Right lobe of liver (tissue), 6 donors: ENCODE data around the gene C1QTNF4. TPM values are rescaled to one million over a fixed set of nuclear protein-coding genes. Genes with fewer than 3 reads are reported as not detected.

ENCODE experiments used
- ATAC-seq, 4 donors: fragments of 200-7000 bp; cut with Tn5 transposase; one replicate each; pipeline ENCODE4 v1.9.1; 2020; ENCODE audit warnings: mild to moderate bottlenecking in 4 of 4, moderate library complexity in 4 of 4
- DNase-seq, 3 donors: peaks; one replicate each; pipeline ENCODE4 v3.0.0-alpha.2; 2020
- H3K27ac ChIP-seq, 3 donors: fragments of 200-600 bp; one replicate each; pipeline ENCODE4 v1.8.0; 2022
- H3K27me3 ChIP-seq, 2 donors: fragments of 200-600 bp; one replicate each; pipeline ENCODE4 v1.8.0; 2022
- H3K36me3 ChIP-seq, 4 donors: fragments of 200-600 bp; sonication (generic) in 1 of 4; one replicate each; pipeline versions ENCODE4 v1.5.1 to v1.8.0; 2017 to 2022; ENCODE audit warnings: control low read depth in 1 of 4
- H3K4me1 ChIP-seq, 4 donors: fragments of 200-600 bp; sonication (generic) in 1 of 4; one replicate each; pipeline versions ENCODE4 v1.5.1 to v1.8.0; 2017 to 2022; ENCODE audit warnings: control low read depth in 1 of 4
- H3K4me3 ChIP-seq, 3 donors: fragments of 200-600 bp; one replicate each; pipeline ENCODE4 v1.8.0; 2022
- H3K9me3 ChIP-seq, 4 donors: fragments of 200-600 bp; sonication (generic) in 1 of 4; one replicate each; pipeline versions ENCODE4 v1.5.1 to v1.8.0; 2017 to 2022; ENCODE audit warnings: control low read depth in 1 of 4
- CTCF ChIP-seq, 4 donors: fragments of 200-600 bp in 3 of 4; fragments of 450-650 bp in 1 of 4; IDR thresholded peaks; one replicate each; pipeline versions ENCODE4 v1.5.1 to v1.8.0; 2016 to 2022; ENCODE audit warnings: antibody characterized with exemption in 4 of 4, mild to moderate bottlenecking in 2 of 4
- POLR2A ChIP-seq: fragments of 450-650 bp; IDR thresholded peaks from one replicate; pipeline ENCODE4 v1.6.1; 2017; ENCODE audit warnings: antibody characterized with exemption, mild to moderate bottlenecking
- WGBS: methylation state at CpG from one replicate; pipeline ENCODE4 v1.1.6; 2018; ENCODE audit warnings: low coverage, low lambda C conversion rate; ENCODE audit not compliant: insufficient coverage; ENCODE audit errors: missing lambda C conversion rate; 5-methylcytosine and 5-hydroxymethylcytosine counted together
- intact Hi-C, 2 donors: fragments of 100-400 bp; cut with DNase I; formaldehyde crosslinking; loops; one replicate each; pipeline versions ENCODE4 v1.11.2 to v1.14.1; 2022
- small RNA-seq, 2 experiments: library from RNA; depleted of rRNA; stranded (forward); fragments of <200 nt; gene quantifications; one replicate each; pipeline ENCODE3, GENCODE V24; 2016
- total RNA-seq, 6 experiments: library from RNA; depleted of rRNA in 2 of 6; stranded (reverse); fragments of >200 nt in 2 of 6; fragmentation: NEBNext Ultra II Directional in 3 of 6; extraction: Animal tissue kit (Norgen Biotek cat#: 25700) in 3 of 6; gene quantifications; one replicate each; pipeline versions ENCODE4 v1.1.0 to v1.2.4, GENCODE V29; 2016 to 2023
- donor health status: DM: no; HTN: yes; CAD: no.
- donor health status: DM: no; HTN: no; CAD: no.
- donor health status: DM: no; HTN: no; CAD: no.
- donor health status: DM: no; HTN: yes; CAD: no.
- donor health status: DM: no; HTN: yes; CAD: no.

C1QTNF4 gene
- total RNA-seq, 6 experiments from 2014 or later: 0.21 to 0.44 (median 0.26) TPM; not detected in 3

- H3K9me3 ChIP-seq: no peaks in the 10 kb centered on the region
These were observed 53.1 kb downstream of the C1QTNF4 start for GRCh38 chr11:47541070-47541469.

GRCh38 chr11:47539681-47540039 lies 54.6 kb downstream of the C1QTNF4 start:
- H3K36me3 ChIP-seq: no peaks in the 10 kb centered on the region
- 9% methylated on average over 2 of the region's 2 CpGs for WGBS
- peaks cover 0 to 34% (median 7%) of the 10 kb centered on the region in 4 donors for H3K4me1 ChIP-seq
- TF ChIP-seq CTCF (IDR thresholded peaks at IDR 0.05) (no peak), POLR2A (no peak)
- H3K27ac ChIP-seq: no peak overlapping the region
- DNase-seq (no peak), ATAC-seq (peak in 3 of 4 donors; percentile 40 to 65 (median 42))
- no peaks in the 10 kb centered on the region for H3K9me3 ChIP-seq
- H3K27me3 ChIP-seq: no peaks in the 10 kb centered on the region
- intact Hi-C loops: no loop called here
- H3K4me3 ChIP-seq: no peak overlapping the region

More at GRCh38 chr11:47541070-47541469, 53.1 kb downstream of the C1QTNF4 start:
- DNase-seq (no peak), ATAC-seq (no peak)
- 86% methylated on average over 1 of the region's 2 CpGs for WGBS
- intact Hi-C loops: no loop called here
- H3K4me3 ChIP-seq: no peak overlapping the region
- H3K27me3 ChIP-seq: no peaks in the 10 kb centered on the region
- TF ChIP-seq CTCF (IDR thresholded peaks at IDR 0.05) (no peak), POLR2A (no peak)
- H3K36me3 ChIP-seq: no peaks in the 10 kb centered on the region
- H3K4me1 ChIP-seq: peaks cover 0 to 34% (median 7%) of the 10 kb centered on the region in 4 donors
- H3K27ac ChIP-seq: no peak overlapping the region

Small RNA genes lying within 50 kb of the gene (small RNA-seq; reads per million reads assigned to genes)
- gene RN7SL652P: 0 reads per million in 2 experiments
- gene RNU5E-10P: 0 reads per million in 2 experiments

Other genes with a start within 250 kb of the C1QTNF4 start
- gene MYBPC3, start 241.7 kb downstream of the C1QTNF4 start, total RNA-seq: under 1 TPM in 5 of 6 experiments, not detected in 1; 0.04 to 0.24 (median 0.13) TPM
- 10 to 100 TPM in 3 of 6 experiments, 1 to 10 TPM in 3; 7.5 to 29.1 (median 10.1) TPM for gene SPI1, start 215.9 kb downstream of the C1QTNF4 start, total RNA-seq
- gene SLC39A13, start 185.8 kb downstream of the C1QTNF4 start, total RNA-seq: 10 to 100 TPM in 5 of 6 experiments, 1 to 10 TPM in 1; 9.8 to 21.2 (median 13.1) TPM
- gene PSMC3, start 168.0 kb downstream of the C1QTNF4 start, total RNA-seq: 10 to 100 TPM; 52.5 to 98.1 (median 63.3) TPM
- under 1 TPM in 3 of 6 experiments, not detected in 3; 0.15 to 0.49 (median 0.25) TPM for gene RAPSN, start 145.3 kb downstream of the C1QTNF4 start, total RNA-seq
- 10 to 100 TPM; 66.3 to 86.5 (median 71.7) TPM for gene CELF1, start 41.3 kb downstream of the C1QTNF4 start, total RNA-seq
- gene PTPMT1, start 28.8 kb downstream of the C1QTNF4 start, total RNA-seq: 100 to 1,000 TPM in 1 of 6 experiments, 10 to 100 TPM in 5; 14.7 to 118 (median 20.5) TPM
- 1 to 10 TPM; 6.5 to 9.2 (median 7.3) TPM for gene KBTBD4, start 15.4 kb downstream of the C1QTNF4 start, total RNA-seq
- 10 to 100 TPM; 53.3 to 64.1 (median 58.2) TPM for gene NDUFS3, start 15.3 kb downstream of the C1QTNF4 start, total RNA-seq
- not detected for gene FAM180B, start 7.7 kb downstream of the C1QTNF4 start, total RNA-seq
- 100 to 1,000 TPM; 123 to 179 (median 135) TPM for gene MTCH2, start 48.1 kb upstream of the C1QTNF4 start, total RNA-seq
- gene AGBL2, start 121.0 kb upstream of the C1QTNF4 start, total RNA-seq: 1 to 10 TPM in 4 of 6 experiments, under 1 TPM in 2; 0.43 to 5.8 (median 2.1) TPM
- 10 to 100 TPM; 20.2 to 43.3 (median 29.9) TPM for gene FNBP4, start 172.9 kb upstream of the C1QTNF4 start, total RNA-seq